IMR-90 (cell line): ENCODE measurements around the gene TEPSIN. TPM values are rescaled to one million over a fixed set of nuclear protein-coding genes. Genes with fewer than 3 reads are reported as not detected.

ENCODE experiments used
- ATAC-seq: fragments of 200-7000 bp; cut with Tn5 transposase; 2 replicates; pipeline ENCODE4 v1.9.1; 2020; ENCODE audit warnings: low read depth, mild to moderate bottlenecking, moderate library complexity
- BruUV-seq: library from RNA; stranded (reverse); fragments of 400-500 nt; replicated peaks from 2 replicates; lab custom pipeline; 2021; lab: Mats Ljungman, UMichigan
- CTCF ChIA-PET: fragments of 300-600 bp; formaldehyde crosslinking; extraction: SDS; loops from one replicate; lab custom pipeline; 2021; ENCODE audit warnings: antibody characterized with exemption; lab: Yijun Ruan, JAX
- POLR2A ChIA-PET: fragments of 300-600 bp; sonication (Branson Sonifier 250); formaldehyde crosslinking; loops from one replicate; lab custom pipeline; 2022; ENCODE audit warnings: antibody characterized with exemption; ENCODE audit not compliant: unreplicated experiment; lab: Charles Lee
- DNase-seq: peaks from one replicate; pipeline ENCODE4 v3.0.0; 2013
- H2AFZ ChIP-seq: replicated peaks from 2 replicates; pipeline ENCODE3; 2013; ENCODE audit warnings: low read length, mild to moderate bottlenecking; ENCODE audit not compliant: poor library complexity
- H2AK5ac ChIP-seq: 2 replicates; pipeline ENCODE4 v1.6.1; 2013; ENCODE audit warnings: low read depth, low read length, inconsistent platforms
- H2AK9ac ChIP-seq: replicated peaks from 2 replicates; pipeline ENCODE3; 2013; ENCODE audit warnings: mild to moderate bottlenecking, low read depth, low read length, moderate library complexity; ENCODE audit not compliant: poor library complexity
- H2BK120ac ChIP-seq: 2 replicates; pipeline ENCODE4 v1.6.1; 2013; ENCODE audit warnings: low read depth, low read length, inconsistent platforms
- H2BK15ac ChIP-seq: 3 replicates; pipeline ENCODE4 v1.6.1; 2013; ENCODE audit warnings: low read depth, low read length, inconsistent platforms
- H2BK20ac ChIP-seq: 2 replicates; pipeline ENCODE4 v1.6.1; 2013; ENCODE audit warnings: low read depth, mild to moderate bottlenecking, inconsistent platforms, low read length, moderate library complexity
- H2BK5ac ChIP-seq: 2 replicates; pipeline ENCODE4 v1.6.1; 2013; ENCODE audit warnings: mild to moderate bottlenecking, low read depth, low read length, inconsistent platforms; ENCODE audit not compliant: poor library complexity, severe bottlenecking
- H3K14ac ChIP-seq: replicated peaks from 2 replicates; pipeline ENCODE4 v1.6.1; 2013; ENCODE audit warnings: low read depth, low read length, inconsistent platforms
- H3K18ac ChIP-seq: 2 replicates; pipeline ENCODE4 v1.6.1; 2013; ENCODE audit warnings: low read depth, low read length, control low read depth
- H3K23ac ChIP-seq: 2 replicates; pipeline ENCODE4 v1.6.1; 2013; ENCODE audit warnings: low read depth, low read length, inconsistent platforms
- H3K27ac ChIP-seq: 2 replicates; pipeline ENCODE4 v1.5.1; 2013; ENCODE audit warnings: mild to moderate bottlenecking, control low read depth, low read length; ENCODE audit not compliant: insufficient read depth
- H3K27me3 ChIP-seq: 2 replicates; pipeline ENCODE4 v1.6.1; 2013; ENCODE audit warnings: low read length; ENCODE audit not compliant: control insufficient read depth, insufficient read depth
- H3K36me3 ChIP-seq: 2 replicates; pipeline ENCODE4 v1.6.1; 2013; ENCODE audit warnings: low read length, mixed read lengths; ENCODE audit not compliant: control insufficient read depth, insufficient read depth
- H3K4ac ChIP-seq: 2 replicates; pipeline ENCODE4 v1.6.1; 2013; ENCODE audit warnings: low read depth, low read length, inconsistent platforms
- H3K4me1 ChIP-seq: 2 replicates; pipeline ENCODE4 v1.6.1; 2013; ENCODE audit warnings: low read length, mixed read lengths; ENCODE audit not compliant: control insufficient read depth, insufficient read depth
- H3K4me2 ChIP-seq: 2 replicates; pipeline ENCODE4 v1.6.1; 2013; ENCODE audit warnings: low read depth, mild to moderate bottlenecking, control low read depth, low read length, moderate library complexity
- H3K4me3 ChIP-seq: 2 replicates; pipeline ENCODE4 v1.5.1; 2013; ENCODE audit warnings: low read depth, mild to moderate bottlenecking, control low read depth, low read length, moderate library complexity; ENCODE audit not compliant: insufficient read depth
- H3K56ac ChIP-seq: 2 replicates; pipeline ENCODE4 v1.6.1; 2013; ENCODE audit warnings: low read length, inconsistent platforms; ENCODE audit not compliant: insufficient read depth; ENCODE audit errors: extremely low read depth
- H3K79me1 ChIP-seq, 2 experiments: 2 replicates each; pipeline ENCODE4 v1.6.1; 2013; ENCODE audit warnings: low read length in 2 of 2, inconsistent platforms in 1 of 2, low read depth in 1 of 2
- H3K9ac ChIP-seq: 2 replicates; pipeline ENCODE4 v1.6.1; 2013; ENCODE audit warnings: low read depth, low read length, control low read depth
- H3K9me1 ChIP-seq: 2 replicates; pipeline ENCODE4 v1.6.1; 2013; ENCODE audit warnings: low read length, inconsistent platforms; ENCODE audit not compliant: insufficient read depth
- H3K9me3 ChIP-seq: 2 replicates; pipeline ENCODE4 v1.6.1; 2013; ENCODE audit warnings: low read length; ENCODE audit not compliant: control insufficient read depth, insufficient read depth
- H4K20me1 ChIP-seq: 2 replicates; pipeline ENCODE4 v1.6.1; 2013; ENCODE audit warnings: low read length, inconsistent platforms; ENCODE audit not compliant: insufficient read depth
- H4K5ac ChIP-seq: 2 replicates; pipeline ENCODE4 v1.6.1; 2013; ENCODE audit warnings: mild to moderate bottlenecking, low read depth, low read length, control low read depth
- H4K8ac ChIP-seq, 2 experiments: 2 replicates each; pipeline ENCODE4 v1.6.1; 2013; ENCODE audit warnings: low read depth in 2 of 2, low read length in 2 of 2, control low read depth in 1 of 2, inconsistent platforms in 1 of 2
- H4K91ac ChIP-seq: 2 replicates; pipeline ENCODE4 v1.6.1; 2013; ENCODE audit warnings: low read depth, low read length, inconsistent platforms; ENCODE audit not compliant: insufficient read depth
- BHLHE40 ChIP-seq: fragments of 150-350 bp; IDR thresholded peaks from 2 replicates; pipeline ENCODE4 v1.6.1; 2016; ENCODE audit warnings: mild to moderate bottlenecking, low read depth, low read length
- CEBPB ChIP-seq: IDR thresholded peaks from 2 replicates; pipeline ENCODE4 v1.6.1; 2012; ENCODE audit warnings: low read depth, low read length, improper control_type of control experiment
- MAFK ChIP-seq: IDR thresholded peaks from 2 replicates; pipeline ENCODE4 v1.6.1; 2012; ENCODE audit warnings: low read depth, low read length, improper control_type of control experiment
- NFE2L2 ChIP-seq: fragments of 150-350 bp; IDR thresholded peaks from 2 replicates; pipeline ENCODE4 v1.6.1; 2016; ENCODE audit warnings: low read depth, mild to moderate bottlenecking, low read length
- POLR2A ChIP-seq: IDR thresholded peaks from 2 replicates; pipeline ENCODE4 v1.6.1; 2012; ENCODE audit warnings: mild to moderate bottlenecking, low read depth, low read length
- RCOR1 ChIP-seq: IDR thresholded peaks from 2 replicates; pipeline ENCODE4 v1.6.1; 2012; ENCODE audit warnings: mild to moderate bottlenecking, low read length, improper control_type of control experiment; ENCODE audit not compliant: insufficient replicate concordance
- RFX5 ChIP-seq: IDR thresholded peaks from 2 replicates; pipeline ENCODE4 v1.8.0; 2012; ENCODE audit warnings: low read depth, mild to moderate bottlenecking, low read length, moderate library complexity
- SMC3 ChIP-seq: fragments of 150-350 bp; IDR thresholded peaks from 2 replicates; pipeline ENCODE4 v1.6.1; 2016; ENCODE audit warnings: low read depth, mild to moderate bottlenecking, antibody characterized with exemption, low read length, moderate library complexity
- WGBS, 2 experiments: methylation state at CpG; one replicate each; pipeline versions ENCODE4 v1.1.5 to v1.1.7; 2013; ENCODE audit warnings: missing lambda C conversion rate in 2 of 2; ENCODE audit not compliant: insufficient read length in 1 of 2; ENCODE audit errors: extremely low coverage in 2 of 2; 5-methylcytosine and 5-hydroxymethylcytosine counted together
- dilution Hi-C: fragments of 300-500 bp; cut with HindIII; formaldehyde crosslinking; loops from one replicate; pipeline ENCODE4 v1.14.3; 2018; ENCODE audit warnings: low sequenced_read_pairs; ENCODE audit not compliant: unreplicated experiment
- in situ Hi-C: fragments of 300-500 bp; cut with MboI; formaldehyde crosslinking; loops from 3 replicates; pipeline ENCODE4 v1.14.3; 2019; ENCODE audit warnings: low sequenced_read_pairs, inconsistent platforms, mixed read lengths
- intact Hi-C: fragments of 100-400 bp; cut with micrococcal nuclease; formaldehyde crosslinking; loops from 2 replicates; pipeline ENCODE4 v1.10.0; 2022
- polyA plus RNA-seq, 3 experiments: library from polyadenylated mRNA; depleted of rRNA; stranded (reverse); fragments of >200 nt; gene quantifications; 2 replicates each; pipeline ENCODE4 v1.2.3, GENCODE V29; 2012; ENCODE audit warnings: low replicate concordance in 1 of 3
- total RNA-seq: library from RNA; depleted of rRNA; stranded (reverse); fragments of >200 nt; gene quantifications from 2 replicates; pipeline ENCODE4 v1.2.3, GENCODE V29; 2012
- TF ChIP-seq, protein P1 (sequence below): fragments of 150-350 bp; IDR thresholded peaks from 2 replicates; pipeline ENCODE4 v1.6.1; 2017; ENCODE audit warnings: mild to moderate bottlenecking, antibody characterized with exemption, low read length, low read depth
- TF ChIP-seq, protein P2 (sequence below): fragments of 150-350 bp; IDR thresholded peaks from 2 replicates; pipeline ENCODE4 v1.6.1; 2016; ENCODE audit warnings: low read depth, mild to moderate bottlenecking, low read length, moderate library complexity, borderline replicate concordance

Gene TEPSIN
- total and polyA plus RNA-seq, 2 of the 4 experiments (the other 2 are of a cell fraction): 3.2 to 28.1 TPM

DNA sequence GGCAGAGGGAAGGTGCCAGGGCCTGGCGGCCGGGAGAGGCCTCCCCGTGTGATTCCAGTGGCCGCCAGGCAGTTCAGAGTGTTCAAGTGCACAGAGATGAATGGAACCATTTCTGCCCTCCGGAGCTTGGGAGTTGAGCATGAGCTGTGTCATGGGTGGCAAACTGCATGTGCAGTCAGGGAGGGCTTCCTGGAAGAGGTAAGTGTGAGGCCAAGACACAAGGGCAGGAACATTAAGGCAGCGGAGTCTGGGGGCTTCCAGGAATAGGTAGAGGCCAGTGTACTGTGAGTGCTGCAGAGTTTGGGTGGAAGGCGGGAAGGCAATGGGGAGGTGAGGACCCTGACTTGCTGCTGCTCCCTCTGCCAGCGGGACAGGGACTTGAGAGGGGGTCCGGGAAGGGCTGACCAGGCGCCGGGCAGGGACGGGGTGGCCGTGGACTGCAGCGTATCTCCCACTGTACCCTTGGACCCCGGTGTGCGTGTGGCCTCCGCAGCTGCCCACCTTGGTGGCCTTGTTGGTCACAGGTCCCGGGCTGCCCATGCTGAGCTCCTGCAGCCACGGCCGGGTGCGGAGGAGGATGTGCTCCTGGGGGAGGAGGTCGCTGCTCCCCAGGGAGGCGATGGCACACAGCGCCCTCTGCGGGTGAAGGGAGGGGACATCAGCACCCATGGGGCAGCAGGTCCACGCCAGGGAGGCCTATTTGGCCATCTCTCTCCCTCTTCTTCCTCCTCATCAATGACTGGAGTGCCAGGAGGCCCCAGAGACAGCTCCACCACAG lies 8.6 kb downstream of the TEPSIN start (continued):
- TF ChIP-seq, protein P1, sequence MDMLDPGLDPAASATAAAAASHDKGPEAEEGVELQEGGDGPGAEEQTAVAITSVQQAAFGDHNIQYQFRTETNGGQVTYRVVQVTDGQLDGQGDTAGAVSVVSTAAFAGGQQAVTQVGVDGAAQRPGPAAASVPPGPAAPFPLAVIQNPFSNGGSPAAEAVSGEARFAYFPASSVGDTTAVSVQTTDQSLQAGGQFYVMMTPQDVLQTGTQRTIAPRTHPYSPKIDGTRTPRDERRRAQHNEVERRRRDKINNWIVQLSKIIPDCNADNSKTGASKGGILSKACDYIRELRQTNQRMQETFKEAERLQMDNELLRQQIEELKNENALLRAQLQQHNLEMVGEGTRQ: no peak

- H2AFZ ChIP-seq: no peak overlapping the region
- no peak overlapping the region for H4K91ac ChIP-seq
- no peak overlapping the region for H3K4me2 ChIP-seq
- no peak overlapping the region for H3K9ac ChIP-seq
- H3K27me3 ChIP-seq: no peaks in the 10 kb centered on the region
- ATAC-seq (no peak), DNase-seq (no peak)
- TF ChIP-seq POLR2A (no peak), NFE2L2 (no peak), SMC3 (no peak), MAFK (no peak), CEBPB (no peak), BHLHE40 (no peak), RCOR1 (no peak), RFX5 (no peak)
- TF ChIP-seq, protein P2, sequence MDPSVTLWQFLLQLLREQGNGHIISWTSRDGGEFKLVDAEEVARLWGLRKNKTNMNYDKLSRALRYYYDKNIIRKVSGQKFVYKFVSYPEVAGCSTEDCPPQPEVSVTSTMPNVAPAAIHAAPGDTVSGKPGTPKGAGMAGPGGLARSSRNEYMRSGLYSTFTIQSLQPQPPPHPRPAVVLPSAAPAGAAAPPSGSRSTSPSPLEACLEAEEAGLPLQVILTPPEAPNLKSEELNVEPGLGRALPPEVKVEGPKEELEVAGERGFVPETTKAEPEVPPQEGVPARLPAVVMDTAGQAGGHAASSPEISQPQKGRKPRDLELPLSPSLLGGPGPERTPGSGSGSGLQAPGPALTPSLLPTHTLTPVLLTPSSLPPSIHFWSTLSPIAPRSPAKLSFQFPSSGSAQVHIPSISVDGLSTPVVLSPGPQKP: no peak
- no peak overlapping the region for H3K23ac ChIP-seq
- H3K9me3 ChIP-seq: peaks cover 3% of the 10 kb centered on the region; the same call in 1 of the 2 replicates
- WGBS, 2 experiments: 89% methylated on average over 13 of the region's 14 CpGs; no CpG with 5 or more reads in 1 of the 2 experiments
- in situ Hi-C loops (no loop called here), dilution Hi-C loops (no loop called here), intact Hi-C loops (no loop called here)
- ChIA-PET CTCF (no interaction called here), POLR2A (no interaction called here)
- no peak overlapping the region for H4K5ac ChIP-seq
- H3K18ac ChIP-seq: no peak overlapping the region
- H2BK20ac ChIP-seq: no peak overlapping the region
- no peak overlapping the region for H3K4ac ChIP-seq
- H3K9me1 ChIP-seq: no peaks in the 10 kb centered on the region
- no peak overlapping the region for H3K56ac ChIP-seq
- H4K20me1 ChIP-seq: peaks cover 13% of the 10 kb centered on the region
- no peak overlapping the region for H2AK5ac ChIP-seq
- peaks cover 39% of the 10 kb centered on the region for H3K36me3 ChIP-seq
- H3K4me3 ChIP-seq: no peak overlapping the region
- H4K8ac ChIP-seq: no peak overlapping the region
- no peak overlapping the region for H3K14ac ChIP-seq
- no peak overlapping the region for H2BK15ac ChIP-seq
- peaks cover 1 to 14% of the 10 kb centered on the region in 2 experiments; a peak in 3 of 4 replicates for H3K79me1 ChIP-seq
- no TSS peak for BruUV-seq
- peak overlapping the region; percentile 24 for H2AK9ac ChIP-seq
- no peaks in the 10 kb centered on the region for H3K4me1 ChIP-seq
- H3K27ac ChIP-seq: no peak overlapping the region
- H2BK120ac ChIP-seq: no peak overlapping the region
- H2BK5ac ChIP-seq: no peak overlapping the region
These were observed 9.3 kb downstream of the TEPSIN start for GRCh38 chr17:81229666-81229920.
